PC-9 (cell line): Measurements from ENCODE around the gene AZU1. TPM values are rescaled to one million over a fixed set of nuclear protein-coding genes. Genes with fewer than 3 reads are reported as not detected.
"Not testable (repeated sequence)": the region's sequence is repeated elsewhere in the genome, so short reads cannot be mapped to it uniquely, and the experiment has no call there.

Experiments used
- BruUV-seq: library from RNA; stranded (reverse); fragments of 400-500 nt; replicated peaks from 2 replicates; lab custom pipeline; 2021; lab: Mats Ljungman, UMichigan
- CTCF ChIA-PET: fragments of 300-600 bp; sonication (Branson Sonifier 250); formaldehyde crosslinking; loops from one replicate; lab custom pipeline; 2022; ENCODE audit warnings: antibody characterized with exemption; lab: Charles Lee
- POLR2A ChIA-PET: fragments of 300-600 bp; sonication (Branson Sonifier 250); formaldehyde crosslinking; loops from one replicate; lab custom pipeline; 2022; ENCODE audit warnings: antibody characterized with exemption; ENCODE audit not compliant: unreplicated experiment; lab: Charles Lee
- DNase-seq, 2 experiments: peaks; one replicate each; pipeline versions ENCODE4 v3.0.0 to v3.0.0-alpha.2; 2015 to 2022; ENCODE audit warnings: mixed read lengths in 1 of 2
- H2AFZ ChIP-seq: fragments of 200-600 bp; sonication (generic); 2 replicates; pipeline ENCODE4 v1.8.1; 2017; ENCODE audit warnings: antibody characterized with exemption
- H3F3A ChIP-seq: fragments of 200-600 bp; sonication (generic); 2 replicates; pipeline ENCODE4 v1.8.1; 2017; ENCODE audit warnings: antibody characterized with exemption, mild to moderate bottlenecking, low read depth; ENCODE audit not compliant: insufficient read depth
- H3K27ac ChIP-seq: fragments of 200-600 bp; sonication (generic); 2 replicates; pipeline ENCODE4 v1.6.1; 2016; ENCODE audit warnings: mixed run types
- H3K27me3 ChIP-seq: fragments of 200-600 bp; sonication (generic); 2 replicates; pipeline ENCODE4 v1.6.1; 2016; ENCODE audit warnings: low read depth, mixed run types; ENCODE audit not compliant: insufficient read depth
- H3K36me3 ChIP-seq: fragments of 200-600 bp; sonication (generic); 2 replicates; pipeline ENCODE4 v1.6.1; 2016; ENCODE audit warnings: low read depth, mixed run types
- H3K4me1 ChIP-seq: fragments of 200-600 bp; sonication (generic); replicated peaks from 2 replicates; pipeline ENCODE4 v1.6.1; 2016; ENCODE audit warnings: mixed run types; ENCODE audit not compliant: insufficient read depth
- H3K4me2 ChIP-seq: fragments of 200-600 bp; sonication (generic); 2 replicates; pipeline ENCODE4 v1.6.1; 2017; ENCODE audit warnings: mixed run types
- H3K4me3 ChIP-seq: fragments of 200-600 bp; sonication (generic); 2 replicates; pipeline ENCODE4 v1.6.1; 2016; ENCODE audit warnings: mixed run types
- H3K79me2 ChIP-seq: fragments of 200-600 bp; sonication (generic); 2 replicates; pipeline ENCODE4 v1.6.1; 2017; ENCODE audit warnings: low read depth, mixed run types
- H3K9me2 ChIP-seq: fragments of 200-600 bp; sonication (generic); 2 replicates; pipeline ENCODE4 v1.8.1; 2017; ENCODE audit warnings: mild to moderate bottlenecking; ENCODE audit not compliant: insufficient read depth
- H3K9me3 ChIP-seq: fragments of 200-600 bp; sonication (generic); 2 replicates; pipeline ENCODE4 v1.8.1; 2016; ENCODE audit warnings: low read depth; ENCODE audit not compliant: insufficient read depth
- H4K20me1 ChIP-seq: fragments of 200-600 bp; sonication (generic); 2 replicates; pipeline ENCODE4 v1.8.1; 2017; ENCODE audit not compliant: insufficient read depth
- CTCF ChIP-seq: fragments of 200-600 bp; sonication (generic); conservative IDR thresholded peaks from 2 replicates; pipeline ENCODE4 v1.6.1; 2017; ENCODE audit warnings: mixed run types, antibody characterized with exemption, mild to moderate bottlenecking, moderate library complexity
- EZH2 ChIP-seq: fragments of 200-600 bp; sonication (generic); IDR thresholded peaks from 2 replicates; pipeline ENCODE4 v1.8.0; 2017; ENCODE audit warnings: antibody characterized with exemption, low read depth
- intact Hi-C: fragments of 100-400 bp; cut with micrococcal nuclease; formaldehyde crosslinking; loops from one replicate; pipeline ENCODE4 v1.10.0; 2022; ENCODE audit not compliant: unreplicated experiment
- total RNA-seq: library from RNA; stranded (reverse); gene quantifications from 2 replicates; pipeline ENCODE4 v1.2.3, GENCODE V29; 2021

Gene AZU1
- total RNA-seq, 1 experiment from 2014 or later = not detected

GRCh38 chr19:853014-853585 lies 25.5 kb downstream of the AZU1 start:
- Histone ChIP-seq H3K27me3 (peaks cover 9% of the 10 kb centered on the region), H3K4me1 (peaks cover 5% of the 10 kb centered on the region; the same call in 1 of the 2 replicates), H3K36me3 (no peaks in the 10 kb centered on the region), H2AFZ (no peak overlapping the region), H4K20me1 (no peaks in the 10 kb centered on the region; the same call in 1 of the 2 replicates), H3F3A (peaks cover 27% of the 10 kb centered on the region; the same call in 1 of the 2 replicates), H3K4me2 (no peak overlapping the region), H3K27ac (no peak overlapping the region), H3K9me2 (no peaks in the 10 kb centered on the region), H3K4me3 (no peak overlapping the region), H3K79me2 (no peaks in the 10 kb centered on the region), H3K9me3 (no peaks in the 10 kb centered on the region)
- intact Hi-C loops = loop anchor here (10.0 kb wide), 1 partner anchor 132 kb away; the partner anchor contains the start of gene WDR18
- CTCF ChIA-PET = no interaction called here
- POLR2A ChIA-PET = no interaction called here
- no TSS peak for BruUV-seq
- no peak for TF ChIP-seq EZH2
- DNase-seq = no peak

- H3K36me3 ChIP-seq, DNase-seq, H3K27ac ChIP-seq, H4K20me1 ChIP-seq, H2AFZ ChIP-seq, H3K9me2 ChIP-seq, H3K27me3 ChIP-seq, BruUV-seq, POLR2A ChIA-PET, H3K79me2 ChIP-seq, H3K4me1 ChIP-seq, H3K9me3 ChIP-seq, H3K4me3 ChIP-seq, H3K4me2 ChIP-seq: not testable (repeated sequence)
- CTCF ChIA-PET = interaction anchor here (0.7 kb wide), 1 partner anchor 33 kb away, joined by 4 read pairs; no protein-coding TSS in a partner anchor
- peaks cover 33% of the 10 kb centered on the region for H3F3A ChIP-seq
- intact Hi-C loops = loop anchor here (10.0 kb wide), 1 partner anchor 131 kb away; the partner anchor contains the start of gene WDR18
These were observed 26.1 kb downstream of the AZU1 start for GRCh38 chr19:853614-854220.

DNA sequence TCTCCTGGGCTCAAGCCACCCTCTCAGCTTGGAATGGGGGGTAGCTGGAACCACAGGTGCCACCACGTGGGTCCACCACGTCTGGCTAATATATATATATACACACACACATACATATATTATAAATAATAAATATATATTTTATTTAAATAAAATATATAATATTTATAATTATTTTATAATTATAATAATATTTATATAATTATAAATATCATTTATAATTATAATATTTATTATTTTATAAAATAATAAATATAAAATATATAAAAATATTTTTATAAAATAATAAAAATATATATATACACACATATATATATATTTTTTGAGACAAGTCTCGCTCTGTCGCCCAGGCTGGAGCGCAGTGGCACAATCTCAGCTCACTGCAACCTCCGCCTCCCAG lies 26.9 kb downstream of the AZU1 start:
- H3K36me3 ChIP-seq = no peaks in the 10 kb centered on the region
- no peak overlapping the region for H3K4me3 ChIP-seq
- H3K27me3 ChIP-seq = no peaks in the 10 kb centered on the region
- H3K27ac ChIP-seq = no peak overlapping the region
- BruUV-seq = no TSS peak
- no peaks in the 10 kb centered on the region; the same call in 1 of the 2 replicates for H4K20me1 ChIP-seq
- no peak overlapping the region for H2AFZ ChIP-seq
- ChIA-PET CTCF (interaction anchor here (0.7 kb wide), 1 partner anchor 34 kb away, joined by 4 read pairs; no protein-coding TSS in a partner anchor), POLR2A (interaction anchor here (0.7 kb wide), 1 partner anchor 191 kb away, joined by 11 read pairs; the partner anchor contains the start of gene RNF126)
- peaks cover 11% of the 10 kb centered on the region for H3K4me1 ChIP-seq
- peaks cover 36% of the 10 kb centered on the region for H3F3A ChIP-seq
- no peak for TF ChIP-seq EZH2
- no peaks in the 10 kb centered on the region for H3K9me3 ChIP-seq
- H3K9me2 ChIP-seq = no peaks in the 10 kb centered on the region
- H3K79me2 ChIP-seq = no peaks in the 10 kb centered on the region
- DNase-seq = no peak
- H3K4me2 ChIP-seq = no peak overlapping the region
- intact Hi-C loops = loop anchor here (10.0 kb wide), 1 partner anchor 130 kb away; the partner anchor contains the start of gene WDR18

DNA sequence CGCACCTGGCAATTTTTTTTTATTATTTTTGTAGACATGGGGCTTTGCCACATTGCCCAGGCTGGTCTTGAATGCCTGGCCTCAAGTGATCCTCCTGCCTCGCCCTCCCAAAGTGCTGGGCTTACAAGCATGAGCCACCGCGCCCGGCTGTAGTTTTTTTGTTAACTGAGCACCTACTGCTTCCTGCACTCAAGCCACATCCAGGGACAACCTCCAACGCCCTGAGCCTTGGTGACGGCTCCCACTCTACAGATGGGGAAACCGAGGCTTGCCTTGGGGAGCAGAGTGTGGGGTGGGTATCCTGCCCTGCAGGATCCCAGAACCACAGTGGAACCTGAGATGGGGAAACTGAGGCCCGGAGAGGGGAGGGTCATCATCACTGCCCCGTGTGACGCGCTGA lies 27.5 kb downstream of the AZU1 start:
- Histone ChIP-seq H3K9me2 (no peaks in the 10 kb centered on the region), H3K36me3 (no peaks in the 10 kb centered on the region), H3F3A (peaks cover 37% of the 10 kb centered on the region), H4K20me1 (no peaks in the 10 kb centered on the region; the same call in 1 of the 2 replicates), H3K79me2 (no peaks in the 10 kb centered on the region), H3K4me3 (no peak overlapping the region), H3K9me3 (no peaks in the 10 kb centered on the region), H3K27me3 (no peaks in the 10 kb centered on the region), H3K27ac (no peak overlapping the region), H3K4me2 (no peak overlapping the region), H3K4me1 (peaks cover 17% of the 10 kb centered on the region), H2AFZ (no peak overlapping the region)
- ChIA-PET POLR2A (no interaction called here), CTCF (no interaction called here)
- no peak for DNase-seq
- intact Hi-C loops = loop anchor here (10.0 kb wide), 1 partner anchor 130 kb away; the partner anchor contains the start of gene WDR18
- no TSS peak for BruUV-seq
- TF ChIP-seq EZH2 (no peak), CTCF (no peak)
